ENCODE measurements around the gene HEPN1. TPM values are rescaled to one million over a fixed set of nuclear protein-coding genes. Genes with fewer than 3 reads are reported as not detected.

Gene HEPN1
- total and polyA plus RNA-seq, 2 donors (not counting 3 experiments of a cell fraction or from before 2014, with no cell fraction given): not detected

DNA sequence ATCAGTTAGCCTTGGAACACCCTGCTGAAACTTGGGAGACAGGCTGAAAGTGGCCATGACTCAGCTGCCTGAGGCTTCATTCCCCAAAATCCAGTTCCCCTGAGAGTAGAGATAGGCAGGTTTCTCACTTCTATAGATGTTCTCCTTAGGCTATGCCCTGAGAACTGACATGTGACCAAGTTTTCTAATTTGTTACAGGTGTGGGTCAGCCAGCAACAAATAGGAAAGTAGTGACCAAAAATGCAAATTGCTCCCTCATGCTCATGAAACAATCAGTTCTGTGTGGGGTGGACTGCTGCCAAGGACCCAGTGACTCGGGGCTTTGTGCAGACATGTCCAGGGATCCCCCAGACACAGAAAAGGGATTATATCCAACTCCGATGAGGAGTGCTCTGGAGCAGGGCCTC is 27.7 kb downstream of the HEPN1 start:
- FAIRE-seq: no peak
- DNase-seq (ENCODE audit: low read depth, low spot score): no peak
- dilution Hi-C loops (cut with MboI; ENCODE audit: extremely low pct_ligation_motif_present, low sequenced_read_pairs): no loop called here
- Histone ChIP-seq H3K27ac (ENCODE audit: insufficient read depth, low read depth, low read length) (no peak overlapping the region), H3K9me3 (replicated peaks; ENCODE audit: control insufficient read depth, insufficient read depth, low read length) (no peaks in the 10 kb centered on the region), H2AFZ (ENCODE audit: low read depth, low read length) (no peak overlapping the region), H3K9ac (replicated peaks; ENCODE audit: extremely low read depth, insufficient read depth, low read length) (no peak overlapping the region), H4K20me1 (replicated peaks; ENCODE audit: control insufficient read depth, extremely low read depth, insufficient read depth, low read length) (no peaks in the 10 kb centered on the region), H3K27me3 (ENCODE audit: control insufficient read depth in 2 of 2, insufficient read depth in 2 of 2, low read length in 2 of 2) (peaks cover 0 to 3% of the 10 kb centered on the region in 2 experiments), H3K9me1 (replicated peaks; ENCODE audit: control insufficient read depth, extremely low read depth, insufficient read depth, low read length) (no peaks in the 10 kb centered on the region), H3K79me2 (ENCODE audit: control insufficient read depth, insufficient read depth, low read length) (no peaks in the 10 kb centered on the region), H3K4me1 (ENCODE audit: control insufficient read depth, extremely low read depth, insufficient read depth, low read length) (no peaks in the 10 kb centered on the region), H3K4me2 (ENCODE audit: insufficient read depth, low read length) (no peak overlapping the region), H3K36me3 (ENCODE audit: control insufficient read depth in 2 of 2, extremely low read depth in 1 of 2, insufficient read depth in 2 of 2, low read length in 2 of 2) (no peaks in the 10 kb centered on the region), H3K4me3 (replicated peaks in 1 of 3; ENCODE audit: insufficient read depth in 1 of 3, low read depth in 1 of 3, low read length in 3 of 3) (no peak overlapping the region)
- TF ChIP-seq GATA2 (IDR thresholded peaks at IDR 0.05; ENCODE audit: insufficient read depth, insufficient read length, low read depth, low read length) (no peak), MYC (IDR thresholded peaks at IDR 0.05; ENCODE audit: low read depth, low read length) (no peak), JUN (IDR thresholded peaks at IDR 0.05; ENCODE audit: borderline replicate concordance, insufficient read depth, insufficient read length, low read depth) (no peak), POLR2A (IDR thresholded peaks at IDR 0.05; ENCODE audit: low read depth, low read length) (no peak), FOS (IDR thresholded peaks at IDR 0.05; ENCODE audit: borderline replicate concordance, insufficient read depth, low read length) (no peak), POLR2AphosphoS5 (IDR thresholded peaks at IDR 0.05; ENCODE audit: insufficient read depth, low read depth, low read length) (no peak), EZH2 (IDR thresholded peaks at IDR 0.05; ENCODE audit: borderline replicate concordance, low read depth, low read length, severe bottlenecking) (no peak), MAX (IDR thresholded peaks at IDR 0.05; ENCODE audit: insufficient read depth, insufficient read length) (no peak)
- TF ChIP-seq, protein P1, sequence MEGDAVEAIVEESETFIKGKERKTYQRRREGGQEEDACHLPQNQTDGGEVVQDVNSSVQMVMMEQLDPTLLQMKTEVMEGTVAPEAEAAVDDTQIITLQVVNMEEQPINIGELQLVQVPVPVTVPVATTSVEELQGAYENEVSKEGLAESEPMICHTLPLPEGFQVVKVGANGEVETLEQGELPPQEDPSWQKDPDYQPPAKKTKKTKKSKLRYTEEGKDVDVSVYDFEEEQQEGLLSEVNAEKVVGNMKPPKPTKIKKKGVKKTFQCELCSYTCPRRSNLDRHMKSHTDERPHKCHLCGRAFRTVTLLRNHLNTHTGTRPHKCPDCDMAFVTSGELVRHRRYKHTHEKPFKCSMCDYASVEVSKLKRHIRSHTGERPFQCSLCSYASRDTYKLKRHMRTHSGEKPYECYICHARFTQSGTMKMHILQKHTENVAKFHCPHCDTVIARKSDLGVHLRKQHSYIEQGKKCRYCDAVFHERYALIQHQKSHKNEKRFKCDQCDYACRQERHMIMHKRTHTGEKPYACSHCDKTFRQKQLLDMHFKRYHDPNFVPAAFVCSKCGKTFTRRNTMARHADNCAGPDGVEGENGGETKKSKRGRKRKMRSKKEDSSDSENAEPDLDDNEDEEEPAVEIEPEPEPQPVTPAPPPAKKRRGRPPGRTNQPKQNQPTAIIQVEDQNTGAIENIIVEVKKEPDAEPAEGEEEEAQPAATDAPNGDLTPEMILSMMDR (IDR thresholded peaks at IDR 0.05; ENCODE audit: extremely low read depth in 1 of 2, insufficient read depth in 1 of 2, low read depth in 1 of 2, low read length in 2 of 2): no peak
- POLR2A ChIA-PET: no interaction called here
- CTCF ChIA-PET: interaction anchor here (1.0 kb wide), 1 partner anchor 70 kb away, joined by 3 read pairs; no protein-coding TSS in a partner anchor
- intact Hi-C loops (cut with micrococcal nuclease): no loop called here
- BruUV-seq (replicated peaks): no TSS peak

Measured in endothelial cell of umbilical vein (primary cell).